Hematopoietic multipotent progenitor cell treated with erythropoietin and hydrocortisone succinate and interleukin-3 and kit ligand, for 17 days (in vitro differentiated cells): ENCODE results near the gene STRBP.
"Not testable (repeated sequence)": the region's sequence is repeated elsewhere in the genome, so short reads cannot be mapped to it uniquely, and the experiment has no call there.

Source experiments
- DNase-seq: peaks from one replicate; pipeline ENCODE4 v3.0.0-alpha.2; 2015; ENCODE audit warnings: low spot score

Gene STRBP

GRCh38 chr9:123282362-123283047, 14.1 kb upstream of the STRBP start:
- no peak for DNase-seq

GRCh38 chr9:123281659-123282350, 13.4 kb upstream of the STRBP start:
- DNase-seq, result no peak

- DNase-seq, result not testable (repeated sequence)
Observed at GRCh38 chr9:123278879-123279493, 10.6 kb upstream of the STRBP start.

GRCh38 chr9:123278361-123278760, 10.0 kb upstream of the STRBP start:
- DNase-seq, result no peak

- no peak for DNase-seq
Observed at GRCh38 chr9:123276551-123276950, 8.2 kb upstream of the STRBP start.

- DNase-seq, result not testable (repeated sequence)
Observed at GRCh38 chr9:123271133-123271532, 2.7 kb upstream of the STRBP start.

GRCh38 chr9:123269281-123269680, 895 bp upstream of the STRBP start:
- no peak for DNase-seq

- DNase-seq, result no peak
Observed at GRCh38 chr9:123268199-123268464, 254 bp downstream of the STRBP start.

- no peak for DNase-seq
Observed at GRCh38 chr9:123267481-123268198, 746 bp downstream of the STRBP start.

GRCh38 chr9:123266655-123267399, 1.6 kb downstream of the STRBP start:
- DNase-seq, result no peak

- no peak for DNase-seq
Observed at GRCh38 chr9:123265833-123266232, 2.6 kb downstream of the STRBP start.

- DNase-seq, result no peak
Observed at GRCh38 chr9:123263227-123263626, 5.2 kb downstream of the STRBP start.

GRCh38 chr9:123262338-123262737, 6.0 kb downstream of the STRBP start:
- no peak for DNase-seq

GRCh38 chr9:123261006-123261677, 7.2 kb downstream of the STRBP start:
- DNase-seq, result no peak

- no peak for DNase-seq
Observed at GRCh38 chr9:123260340-123260739, 8.0 kb downstream of the STRBP start.

- no peak for DNase-seq
Observed at GRCh38 chr9:123257276-123257675, 11.1 kb downstream of the STRBP start.

GRCh38 chr9:123255718-123256117, 12.7 kb downstream of the STRBP start:
- no peak for DNase-seq

- DNase-seq, result no peak
Observed at GRCh38 chr9:123253204-123253603, 15.2 kb downstream of the STRBP start.

GRCh38 chr9:123251741-123252140, 16.6 kb downstream of the STRBP start:
- no peak for DNase-seq

GRCh38 chr9:123251324-123251723, 17.1 kb downstream of the STRBP start:
- DNase-seq, result no peak

- DNase-seq, result no peak
Observed at GRCh38 chr9:123250504-123250903, 17.9 kb downstream of the STRBP start.

GRCh38 chr9:123249162-123249561, 19.2 kb downstream of the STRBP start:
- not testable (repeated sequence) for DNase-seq
